Stimulated activated CD4-positive, alpha-beta T cell treated with anti-CD3 and anti-CD28 coated beads, Interleukin-15, amount 100 ng/mL, for 24 hours (primary cell): Measurements from ENCODE around the gene NCKAP5L.
"Not testable (repeated sequence)": the region's sequence is repeated elsewhere in the genome, so short reads cannot be mapped to it uniquely, and the experiment has no call there.

Experiments
- DNase-seq: peaks from one replicate; pipeline ENCODE4 v3.0.0-alpha.2; 2020

NCKAP5L gene

DNA sequence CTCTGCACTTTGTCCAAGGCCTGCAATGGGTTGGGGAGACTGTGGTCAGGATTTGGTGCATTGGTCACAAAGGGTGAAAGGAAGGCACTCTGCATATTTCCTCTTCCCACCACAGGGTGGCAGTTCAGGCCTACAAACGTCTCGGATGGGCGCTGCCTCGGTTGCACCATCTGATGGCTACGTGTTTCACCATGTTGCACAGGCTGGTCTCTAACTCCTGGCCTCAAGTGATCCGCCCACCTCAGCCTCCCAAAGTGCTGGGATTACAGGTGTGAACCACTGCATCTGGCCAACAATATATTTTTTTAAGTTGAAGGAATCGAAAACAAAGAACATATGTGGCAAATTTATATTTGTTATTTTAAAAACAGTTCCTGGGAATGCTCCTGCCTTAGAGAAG, 51.8 kb downstream of the NCKAP5L start:
- DNase-seq = peak; percentile 74

DNA sequence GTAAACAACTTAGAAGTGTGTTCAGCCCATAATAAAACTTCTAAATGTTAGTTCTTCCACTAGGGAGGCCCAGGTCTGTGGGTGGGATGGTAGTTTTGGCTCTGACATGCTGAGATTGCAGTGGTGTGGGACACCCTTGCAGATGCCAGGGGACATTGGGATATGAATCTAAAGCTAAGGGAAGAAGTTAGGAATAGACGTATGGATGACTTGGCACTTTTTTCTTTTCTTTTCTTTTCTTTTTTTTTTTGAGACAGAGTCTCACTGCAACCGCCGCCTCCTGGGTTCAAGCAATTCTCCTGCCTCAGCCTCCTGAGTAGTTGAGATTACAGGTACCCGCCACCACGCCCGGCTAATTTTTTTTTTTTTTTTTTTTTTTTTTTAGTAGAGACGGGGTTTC, 55.1 kb downstream of the NCKAP5L start:
- not testable (repeated sequence) for DNase-seq

DNA sequence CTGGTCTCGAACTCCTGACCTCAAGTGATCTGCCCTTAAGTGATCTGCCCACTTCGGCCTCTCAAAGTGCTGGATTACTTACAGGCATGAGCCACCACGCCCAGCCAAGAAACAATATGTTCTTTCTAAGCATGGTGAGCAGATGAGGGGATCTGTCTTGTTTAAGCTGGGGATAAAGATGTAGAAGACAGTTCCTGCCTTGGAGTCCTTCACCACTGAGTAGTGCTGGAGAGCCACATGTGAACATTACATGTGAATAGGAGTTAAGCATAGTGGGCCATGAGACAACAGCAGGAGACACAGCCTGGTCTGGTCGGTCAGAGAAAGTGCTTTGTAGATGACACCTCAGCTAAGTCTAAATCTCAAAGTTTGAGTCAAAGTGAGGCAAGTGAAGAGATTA, 60.9 kb downstream of the NCKAP5L start:
- no peak for DNase-seq

DNA sequence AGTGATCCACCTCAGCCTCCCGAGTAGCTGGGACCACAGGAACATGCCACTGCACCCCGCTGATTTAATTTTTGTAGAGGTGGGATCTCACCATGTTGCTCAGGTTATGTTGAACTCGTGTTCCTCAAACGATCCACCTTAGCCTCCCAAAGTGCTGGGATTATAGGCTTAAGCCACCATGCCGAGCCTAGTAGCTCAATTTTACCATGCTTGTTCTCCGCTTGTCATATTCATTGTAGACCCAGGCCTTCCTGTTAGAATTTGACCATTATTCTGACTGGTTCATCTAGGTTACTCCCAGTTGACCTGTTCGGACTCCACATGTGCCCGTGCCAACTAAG, 62.1 kb downstream of the NCKAP5L start:
- DNase-seq = no peak

DNA sequence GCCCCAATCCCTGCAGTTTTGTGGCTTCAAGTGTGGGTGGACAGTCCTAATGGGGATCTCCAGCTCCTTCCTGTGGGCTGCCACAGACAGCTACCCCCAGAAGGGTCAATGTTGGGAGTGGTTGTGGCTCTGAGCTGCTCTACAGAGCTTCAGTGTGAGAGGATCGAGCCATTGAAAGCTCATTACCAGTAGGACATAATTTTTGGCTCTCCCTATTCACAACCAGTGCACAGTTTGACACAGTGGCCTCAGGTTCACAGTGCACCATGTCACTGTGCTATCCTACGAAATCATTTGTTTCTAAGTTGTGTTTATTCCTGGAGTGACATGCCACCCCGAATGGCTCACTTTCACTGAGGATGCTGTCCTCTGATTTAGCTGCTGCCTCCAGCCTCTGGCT, 64.1 kb downstream of the NCKAP5L start:
- DNase-seq = no peak

DNA sequence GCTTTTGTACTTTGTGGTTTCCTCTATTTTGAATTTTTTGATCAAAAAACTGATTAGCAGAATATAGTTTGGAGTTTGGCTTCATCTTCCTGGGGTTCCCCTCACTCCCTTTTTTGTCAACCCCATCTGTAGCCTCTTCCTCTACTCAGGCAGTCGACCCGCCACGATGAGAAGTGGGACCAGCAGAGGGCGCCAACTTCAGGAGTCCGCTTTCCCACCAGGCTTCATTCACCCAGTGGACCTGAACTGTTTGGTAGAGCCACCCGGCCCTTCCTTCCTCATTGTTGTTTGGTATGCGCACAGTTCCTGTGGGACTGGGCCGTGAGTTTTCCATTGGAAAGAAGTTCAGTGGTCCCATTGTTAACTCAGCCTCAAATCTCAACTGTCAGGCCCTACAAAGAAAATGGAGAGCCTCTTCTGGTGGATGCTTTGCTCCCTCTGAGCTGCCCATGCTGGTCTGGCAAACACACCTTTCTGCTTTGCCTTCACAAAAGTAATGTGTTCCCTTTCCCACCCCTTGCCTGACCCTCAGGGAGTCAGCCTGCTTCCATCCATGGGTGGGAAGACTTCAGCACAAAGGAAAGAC, 65.1 kb downstream of the NCKAP5L start:
- peak; percentile 86 for DNase-seq

DNA sequence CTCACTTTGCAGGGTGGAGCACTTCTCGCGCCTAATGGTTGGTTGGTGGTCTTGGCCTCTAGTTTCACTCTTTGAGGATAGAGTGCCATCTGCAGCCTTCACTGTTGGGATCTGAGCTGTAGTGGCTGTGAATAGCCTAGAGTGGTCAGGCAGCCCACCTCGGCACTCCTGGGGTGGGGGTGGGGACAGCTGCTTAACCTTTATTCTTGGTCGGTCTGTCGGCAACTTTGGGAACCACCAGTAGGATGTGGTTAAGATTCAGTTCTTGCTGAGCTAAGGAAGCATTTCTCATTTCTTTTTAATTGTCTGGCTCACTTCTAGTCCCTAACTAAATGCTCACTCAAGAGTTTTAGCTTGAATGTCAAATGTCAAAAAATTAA, 65.8 kb downstream of the NCKAP5L start:
- peak; percentile 27 for DNase-seq

DNA sequence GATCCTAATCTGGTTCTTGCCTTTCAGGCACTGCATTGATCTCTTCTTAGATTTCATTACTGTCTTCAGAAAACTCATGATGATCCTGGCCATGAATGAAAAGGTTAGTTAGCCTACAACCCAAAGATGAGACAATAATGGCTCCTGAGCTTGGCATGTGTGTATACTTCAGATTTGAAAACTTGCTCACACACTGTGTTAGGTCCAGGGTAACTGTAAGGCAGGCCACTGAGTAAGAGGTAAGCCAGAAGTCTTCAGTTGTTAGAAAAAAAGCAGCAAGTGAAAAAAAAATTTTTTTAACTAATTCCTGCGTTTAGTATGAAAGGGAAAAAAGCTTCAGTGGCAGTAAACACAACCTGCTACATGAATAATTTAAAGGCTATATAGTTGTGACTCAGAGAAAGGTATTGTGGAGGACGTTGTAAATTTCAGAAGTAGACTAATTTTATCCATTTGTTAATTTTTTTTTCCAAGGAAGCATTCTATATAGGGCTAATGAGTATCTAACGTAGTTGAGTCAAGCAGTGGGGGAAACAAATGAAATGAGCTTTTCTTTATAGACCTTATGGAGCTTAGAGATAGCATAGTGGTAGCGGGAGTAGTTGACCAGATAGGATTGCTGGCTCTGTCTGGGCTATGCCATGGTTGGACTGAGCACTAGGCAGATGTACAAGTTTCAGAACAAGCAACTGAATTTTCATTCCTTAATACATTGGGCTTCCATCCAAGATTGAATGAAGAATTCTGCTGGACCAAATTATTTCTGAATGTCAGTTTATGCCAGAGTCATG, 66.3 kb downstream of the NCKAP5L start:
- DNase-seq = no peak

DNA sequence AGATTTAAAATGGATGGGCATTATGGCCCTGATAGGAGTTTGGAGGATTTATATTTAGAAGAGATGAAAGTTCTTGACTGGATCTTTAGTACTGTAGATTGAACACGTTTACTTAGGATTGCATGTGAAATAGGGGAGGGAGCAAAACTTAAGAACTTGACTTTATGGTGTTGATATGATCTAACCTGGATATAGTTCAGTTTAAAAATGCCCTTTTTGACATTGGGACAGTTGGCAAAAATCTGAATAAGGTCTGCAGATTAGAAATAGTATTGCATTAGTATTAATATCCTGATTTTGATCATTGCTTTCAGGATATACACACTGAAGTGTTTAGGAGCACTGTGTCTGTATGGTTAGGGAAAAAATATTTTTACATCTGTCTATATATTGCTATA, 77.2 kb downstream of the NCKAP5L start:
- no peak for DNase-seq

DNA sequence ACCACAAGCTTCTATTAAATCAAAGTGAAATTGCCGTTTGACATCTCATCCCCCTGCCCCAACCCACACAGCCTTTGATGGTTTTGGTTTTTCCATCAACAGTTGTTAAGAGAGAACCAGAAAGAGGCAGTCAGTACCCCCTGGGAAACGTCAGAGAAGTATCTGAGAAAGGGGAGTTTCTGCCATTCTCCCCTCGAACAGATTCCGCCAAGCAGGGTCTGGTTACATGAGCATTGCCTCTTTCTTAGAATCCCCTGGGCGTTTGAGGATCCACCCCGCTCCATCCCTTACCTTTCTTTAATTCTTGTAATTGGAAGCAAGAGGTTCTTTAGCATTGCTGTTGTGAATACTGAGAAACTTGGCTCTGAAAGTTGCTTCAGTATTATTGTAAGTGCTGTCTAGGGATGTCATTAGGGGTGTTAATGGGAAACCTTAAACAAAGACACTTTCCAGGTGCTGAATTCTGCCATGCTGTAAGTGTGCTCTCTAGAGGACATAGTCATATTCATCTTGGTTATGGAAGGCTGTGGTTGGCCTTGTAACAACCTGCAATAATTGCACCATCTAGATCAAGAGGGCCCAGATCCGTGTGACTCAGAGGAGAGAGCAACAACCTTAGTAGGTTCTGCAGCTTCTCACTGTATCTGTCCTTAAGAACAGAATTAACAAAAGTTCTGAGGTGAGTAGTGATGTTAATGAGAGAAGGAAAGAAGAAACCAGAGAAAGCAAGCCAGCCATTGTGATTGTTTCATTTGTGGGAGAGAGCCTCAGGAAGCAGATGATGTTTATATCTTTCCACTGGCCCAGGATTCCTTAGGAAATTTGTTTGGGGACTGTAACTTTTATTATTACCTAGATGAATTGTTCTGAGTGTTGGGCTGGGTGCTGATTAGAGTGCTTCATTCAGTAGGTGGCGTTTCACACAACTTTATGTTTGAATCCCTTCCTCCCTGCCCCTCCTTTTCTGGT, 77.9 kb downstream of the NCKAP5L start:
- DNase-seq = peak; percentile 74

DNA sequence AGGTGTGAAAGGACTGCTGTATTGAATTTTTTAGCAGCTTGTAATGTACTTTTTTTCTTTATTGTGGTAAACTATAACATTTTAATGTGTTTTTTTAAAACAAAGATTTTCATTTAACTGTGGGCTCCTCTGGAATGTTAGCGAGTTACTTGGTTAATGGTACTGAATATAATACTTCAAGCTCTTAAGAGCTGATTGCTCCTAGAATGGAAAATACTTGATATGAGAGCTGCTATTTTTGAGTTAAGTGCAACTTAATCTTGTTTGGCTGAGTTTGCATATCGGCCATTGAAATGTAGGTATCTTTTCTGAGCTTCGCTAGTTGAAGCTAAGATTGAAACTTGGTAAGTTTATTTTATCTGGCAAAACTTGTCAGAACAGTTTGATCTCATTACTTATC, 79.4 kb downstream of the NCKAP5L start:
- no peak for DNase-seq

DNA sequence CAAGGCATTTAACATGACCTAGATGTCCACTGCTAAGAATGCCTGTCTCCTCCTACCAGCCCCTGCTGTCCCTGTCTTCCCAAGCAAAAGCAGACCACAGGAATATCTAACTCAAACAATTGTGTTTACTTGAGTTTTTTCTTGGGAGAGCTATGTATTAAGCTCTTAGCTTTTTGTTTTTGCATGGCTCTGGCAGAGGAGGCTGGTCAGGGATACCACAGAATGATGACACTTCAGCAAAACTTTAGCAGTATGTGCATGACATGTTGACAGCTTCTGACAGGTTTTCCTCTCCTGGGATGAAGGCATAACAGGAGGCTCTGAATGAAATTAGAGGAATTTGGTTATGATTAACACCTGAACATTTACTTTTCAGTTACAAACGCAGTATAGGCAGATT, 79.9 kb downstream of the NCKAP5L start:
- no peak for DNase-seq

DNA sequence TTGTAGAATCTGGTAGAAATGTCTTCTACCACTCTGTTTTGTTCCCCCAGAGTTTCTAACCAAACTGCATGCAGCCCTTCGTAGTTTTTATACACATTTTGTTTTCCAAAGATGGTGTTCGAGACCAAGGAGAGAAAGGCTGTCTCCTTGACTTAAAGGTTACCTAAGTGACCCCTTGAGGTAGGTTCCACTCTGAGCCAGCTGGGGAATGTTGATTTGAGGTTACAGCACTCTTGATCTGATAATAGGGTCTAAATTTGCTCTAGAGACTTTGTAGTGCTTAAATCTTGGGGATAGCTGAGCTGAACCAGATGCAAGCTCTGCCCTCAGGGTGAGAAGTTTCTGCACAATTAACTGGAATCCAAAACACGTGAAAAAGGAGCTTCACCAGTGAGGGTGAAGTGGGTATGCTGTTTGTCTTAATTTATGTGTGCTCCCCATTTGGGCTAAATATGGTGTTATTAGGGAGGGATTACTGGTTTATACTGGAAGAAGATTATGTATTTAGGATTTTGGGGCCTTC, 83.8 kb downstream of the NCKAP5L start:
- DNase-seq = no peak

DNA sequence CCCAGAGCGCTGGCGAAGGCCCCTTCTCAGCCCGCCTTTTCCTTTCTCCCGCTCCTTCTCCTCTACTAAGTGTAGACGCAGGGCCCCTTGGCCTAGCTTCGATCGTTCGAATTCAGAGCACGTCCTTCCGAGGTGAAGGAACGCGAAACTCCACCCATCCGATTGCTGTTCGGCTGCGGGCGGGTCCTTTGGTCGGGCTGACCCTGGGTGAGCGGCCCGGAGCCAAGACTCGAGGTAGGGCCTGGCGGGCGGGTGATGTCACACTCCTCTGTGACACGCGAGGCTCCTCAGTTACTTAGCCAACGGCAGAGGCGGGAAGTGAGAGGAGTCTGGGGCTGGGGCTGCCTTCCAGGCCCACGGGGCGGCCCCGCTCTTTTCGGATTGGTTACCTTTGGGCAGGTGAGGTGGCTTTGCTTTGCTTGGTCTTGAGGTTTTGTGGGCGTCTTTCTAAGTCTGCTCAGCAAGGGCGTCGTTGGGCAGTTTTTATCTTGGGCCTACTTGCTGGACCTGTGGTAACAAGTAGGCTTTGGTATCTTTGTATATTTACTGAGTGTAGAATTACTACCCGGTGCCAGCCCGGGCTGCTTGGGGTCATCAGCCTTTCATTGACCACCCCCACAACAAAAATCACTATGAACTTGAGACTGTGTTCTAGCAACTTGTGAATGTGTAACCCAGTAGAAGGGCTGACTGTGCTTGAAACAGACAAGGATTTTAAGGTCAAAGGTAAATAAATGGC, 86.2 kb downstream of the NCKAP5L start:
- DNase-seq = peak; percentile 92
